8988T (cell line): ENCODE measurements around the gene DFFA.
"Not testable (repeated sequence)": the region's sequence is repeated elsewhere in the genome, so short reads cannot be mapped to it uniquely, and the experiment has no call there.

ENCODE experiments used
- DNase-seq: peaks from one replicate; pipeline ENCODE4 v3.0.0; 2011

DFFA gene

GRCh38 chr1:10425826-10426534, 46.3 kb downstream of the DFFA start:
- DNase-seq = not testable (repeated sequence)

- no peak for DNase-seq
Measured at GRCh38 chr1:10424651-10425050, 47.7 kb downstream of the DFFA start.

GRCh38 chr1:10424034-10424433, 48.3 kb downstream of the DFFA start:
- DNase-seq = no peak

GRCh38 chr1:10421637-10422036, 50.7 kb downstream of the DFFA start:
- no peak for DNase-seq

GRCh38 chr1:10419351-10419750, 53.0 kb downstream of the DFFA start:
- no peak for DNase-seq

- not testable (repeated sequence) for DNase-seq
Measured at GRCh38 chr1:10418741-10419140, 53.6 kb downstream of the DFFA start.

GRCh38 chr1:10415967-10416366, 56.4 kb downstream of the DFFA start:
- DNase-seq = not testable (repeated sequence)

GRCh38 chr1:10415211-10415930, 57.0 kb downstream of the DFFA start:
- no peak for DNase-seq

GRCh38 chr1:10407201-10407600, 65.1 kb downstream of the DFFA start:
- DNase-seq = no peak
